A549 treated with Mapracorat at 1 μM for 4 hours (cell line): ENCODE measurements around the gene METTL25B. TPM values are rescaled to one million over a fixed set of nuclear protein-coding genes. Genes with fewer than 3 reads are reported as not detected.

Experiments used
- total RNA-seq: library from RNA; stranded (reverse); fragments of 200-300 nt; extraction: Qiagen RNA extraction; gene quantifications from 5 replicates; pipeline ENCODE4 v1.2.3, GENCODE V29; 2022

The METTL25B gene
- total RNA-seq, result 16.9 to 25.5 TPM (median 23.9 TPM) in 5 replicates

DNA sequence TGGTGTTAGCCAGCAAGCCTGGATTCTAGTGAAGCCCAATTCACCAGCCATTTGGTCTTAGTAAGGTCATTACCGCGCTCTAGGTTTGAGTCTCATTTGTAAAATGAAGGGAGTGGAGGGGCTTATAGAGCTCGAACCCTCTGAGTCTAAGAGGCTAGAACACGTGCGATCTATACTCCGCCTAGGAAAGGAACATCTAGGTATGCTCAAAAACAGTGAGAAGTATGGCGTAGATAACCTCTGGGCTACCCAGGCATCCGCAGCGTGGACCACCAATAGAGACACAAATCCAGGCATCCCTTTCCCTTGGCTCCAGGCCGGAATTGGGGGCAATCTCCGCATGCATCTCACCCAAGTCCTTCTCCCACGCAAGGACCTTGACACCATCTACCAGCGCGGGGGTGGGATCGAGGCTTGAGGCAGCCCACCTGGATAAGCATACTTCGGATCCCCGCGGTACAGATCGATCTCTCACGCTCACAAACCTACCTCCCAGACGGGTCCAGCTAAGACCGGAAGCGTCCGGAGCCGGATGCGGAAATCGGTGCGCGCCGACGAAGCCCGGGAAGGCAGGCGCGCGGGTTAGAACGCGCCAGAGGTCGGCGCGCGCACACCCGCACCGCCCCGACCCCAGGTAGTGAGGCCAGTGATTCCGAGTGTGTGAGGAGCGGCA lies at the start of gene METTL25B:
TSS of gene METTL25B (plus strand) at position 544 of the 673 bp plus-strand sequence. CDS start 636 bp downstream, outside the sequence.

DNA sequence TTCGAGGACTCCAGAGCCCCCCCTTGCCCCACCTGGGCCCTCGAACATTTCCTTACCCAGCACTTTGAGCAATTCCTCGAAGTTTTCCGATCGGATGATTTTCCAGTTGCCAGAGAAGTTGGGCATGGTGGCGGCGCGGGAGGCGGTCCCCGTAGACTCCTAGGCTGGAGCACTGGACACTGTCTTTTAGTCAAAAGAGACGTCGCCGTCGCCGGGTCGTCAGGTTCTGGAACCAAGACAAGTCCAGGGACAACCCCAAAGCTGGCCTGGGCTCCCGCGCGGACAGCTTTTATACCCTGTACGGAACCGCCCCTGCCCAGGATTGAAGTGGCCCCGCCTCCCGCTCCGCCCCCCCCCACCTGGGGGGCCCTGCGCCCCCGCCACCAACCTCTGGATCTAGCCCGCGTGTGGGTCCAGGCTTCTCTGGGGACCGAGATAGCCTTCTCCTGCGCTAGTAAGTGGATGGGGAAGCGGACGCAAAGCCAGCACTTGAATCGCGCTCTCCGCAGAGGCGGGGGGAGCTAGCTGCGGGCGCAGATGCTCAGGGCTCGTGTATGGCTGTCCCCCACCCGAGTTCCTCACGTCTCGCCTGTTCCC lies 22.9 kb upstream of the METTL25B start, which contains the start of gene CRABP2:
TSS of gene CRABP2 (minus strand) at position 263 of the 597 bp plus-strand sequence. CDS start at position 126, 137 bp downstream.

DNA sequence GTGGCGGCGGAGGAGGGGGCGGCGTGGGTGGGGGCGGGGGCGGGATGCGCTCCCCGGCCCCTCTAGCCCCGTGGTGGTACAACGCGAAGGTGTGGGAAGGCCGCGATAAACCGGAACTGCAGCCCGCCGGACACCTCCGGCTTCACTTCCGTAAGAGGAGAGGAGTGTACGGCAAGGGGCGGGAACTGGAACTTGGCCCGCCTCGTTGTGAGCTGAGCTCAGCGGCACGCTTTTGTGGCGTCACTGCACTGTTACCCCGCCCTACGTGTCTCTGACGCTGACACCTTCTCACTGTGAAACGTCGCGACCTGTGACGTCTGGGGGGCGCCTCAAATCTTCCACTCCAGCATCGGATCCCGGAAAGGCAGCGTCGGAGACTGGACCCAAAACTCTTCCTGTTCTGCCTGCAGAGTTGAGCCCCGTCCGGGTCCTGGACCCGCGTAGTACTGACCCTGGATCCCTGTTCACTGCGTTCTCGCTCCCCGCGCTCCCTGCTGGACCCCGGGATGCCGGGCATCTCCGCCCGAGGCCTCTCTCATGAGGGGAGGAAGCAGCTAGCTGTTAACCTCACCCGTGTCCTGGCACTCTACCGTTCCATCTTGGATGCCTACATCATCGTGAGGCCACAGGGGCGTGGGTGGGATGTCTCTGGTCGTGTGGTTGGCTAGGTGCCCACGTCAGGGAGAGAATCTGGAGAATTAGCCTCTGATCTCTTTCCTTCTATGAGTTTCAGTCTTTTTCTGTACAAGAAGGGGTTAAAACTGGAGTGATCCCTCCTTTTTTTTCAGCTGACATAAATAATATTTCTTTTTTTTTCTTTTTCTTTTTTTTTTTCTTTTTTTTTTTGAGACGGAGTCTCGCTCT lies 562 bp downstream of the METTL25B start, which contains the start of gene ISG20L2:
TSS of gene ISG20L2 (minus strand) at position 168 of the 864 bp plus-strand sequence. CDS start 1,114 bp downstream, outside the sequence.

DNA sequence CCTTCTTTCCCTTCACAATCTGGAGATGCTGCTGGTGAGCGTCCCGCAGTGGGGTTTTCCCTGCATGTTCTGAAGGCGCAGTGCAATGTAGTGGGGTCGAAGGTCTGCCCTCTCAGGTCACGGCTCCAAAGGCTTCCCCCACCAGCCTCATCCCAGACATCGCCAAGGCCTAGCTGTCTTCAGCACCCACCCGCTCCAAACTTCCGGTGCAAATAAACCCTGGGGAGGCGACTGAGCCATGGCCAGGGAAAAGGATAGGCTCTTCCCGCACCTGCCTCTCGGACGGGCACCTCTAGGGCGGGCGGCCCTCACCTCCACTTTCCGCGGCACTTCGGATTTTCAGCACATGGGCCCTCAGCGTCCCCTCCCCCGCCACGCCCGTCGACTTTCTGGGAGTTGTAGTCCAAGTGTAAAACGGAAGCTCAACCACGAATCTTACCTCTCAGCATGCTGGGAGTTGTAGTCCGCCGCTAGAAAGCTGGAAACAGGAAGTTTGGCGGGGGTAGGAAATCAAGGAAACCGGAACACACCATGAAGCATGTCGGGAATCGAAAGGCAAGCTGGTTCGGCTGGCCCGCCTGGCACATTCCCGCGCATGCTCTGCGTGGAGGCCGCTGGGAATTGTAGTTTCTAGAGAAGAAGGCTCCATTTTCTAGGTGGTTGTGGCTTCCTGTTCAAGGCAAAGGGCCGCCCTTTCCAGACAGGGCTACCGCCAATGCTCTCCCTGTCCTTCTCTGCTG lies 12.6 kb downstream of the METTL25B start, which contains the start of gene MRPL24:
TSS of gene MRPL24 (minus strand) at position 348 of the 740 bp plus-strand sequence. CDS start 2,384 bp downstream, outside the sequence.

DNA sequence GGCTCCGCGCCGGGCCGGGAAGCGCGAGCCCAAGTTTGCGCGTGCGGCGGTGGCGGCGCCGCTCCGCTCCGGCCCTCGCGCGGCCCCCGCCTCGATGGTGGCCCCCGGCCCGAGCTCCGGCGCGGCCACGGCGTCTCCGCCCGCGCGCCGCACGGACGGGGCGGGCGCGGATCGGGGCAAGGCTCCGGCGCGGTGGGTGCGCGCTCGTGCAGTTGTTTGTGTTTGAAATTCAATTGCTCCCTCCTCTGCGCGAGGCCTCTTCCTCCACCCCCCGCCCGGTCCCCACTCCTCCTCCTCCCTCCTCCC lies 23.1 kb downstream of the METTL25B start, which contains the start of gene HDGF:
TSS of gene HDGF (minus strand) at position 225 of the 306 bp plus-strand sequence. CDS start 246 bp downstream, outside the sequence.

DNA sequence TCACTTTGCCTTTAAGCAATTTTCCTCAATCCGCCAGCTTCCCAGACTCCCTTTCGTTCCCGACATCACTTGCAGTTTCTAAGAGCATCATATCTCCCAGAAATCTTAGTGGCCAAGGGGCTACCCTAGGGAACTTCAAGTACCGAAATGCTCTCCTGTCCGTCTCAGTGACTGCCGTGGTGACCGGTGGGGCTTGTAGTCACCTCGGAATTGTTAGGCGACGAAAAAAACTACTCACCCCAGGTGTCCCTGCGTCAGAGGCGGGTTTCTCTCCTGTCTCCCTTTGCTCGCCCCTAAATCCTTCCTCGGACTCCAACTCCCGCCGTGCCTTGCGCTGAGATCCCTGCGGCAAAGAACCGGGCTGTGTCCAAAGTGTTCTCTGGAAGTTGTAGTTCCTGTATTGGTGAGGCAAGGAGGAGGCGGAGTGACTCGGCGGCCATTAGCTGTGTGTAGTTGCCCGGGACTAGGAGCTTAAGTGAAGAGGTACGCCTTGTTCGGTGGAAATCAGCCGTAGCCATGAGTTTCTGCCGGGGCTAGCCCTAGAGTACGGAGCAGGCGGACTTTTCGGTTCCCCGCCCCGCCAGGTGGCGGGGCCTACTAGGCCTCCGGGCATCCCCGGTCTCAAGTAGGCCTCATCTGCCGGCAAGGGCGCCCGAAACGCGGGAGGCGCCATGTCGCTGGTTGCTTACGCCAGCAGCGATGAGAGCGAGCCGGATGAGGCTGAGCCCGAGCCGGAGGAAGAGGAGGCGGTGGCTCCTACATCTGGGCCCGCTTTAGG lies 39.0 kb downstream of the METTL25B start, which contains the start of gene PRCC:
TSS of gene PRCC (plus strand) at position 435 of the 778 bp plus-strand sequence. CDS start at position 672, 237 bp downstream.

Other genes with a start within 250 kb of the METTL25B start
- gene MEF2D, start 227.7 kb upstream of the METTL25B start, total RNA-seq, result 20.7 to 34.8 TPM (median 28.4 TPM) in 5 replicates
- 12.6 to 20.8 TPM (median 17.0 TPM) in 5 replicates for gene IQGAP3, start 155.9 kb upstream of the METTL25B start, total RNA-seq
- not detected in 5 replicates for gene TTC24, start 148.7 kb upstream of the METTL25B start, total RNA-seq
- 150 to 167 TPM (median 166 TPM) in 5 replicates for gene NAXE, start 136.7 kb upstream of the METTL25B start, total RNA-seq
- gene GPATCH4, start 127.0 kb upstream of the METTL25B start, total RNA-seq, result 57.4 to 85.5 TPM (median 62.9 TPM) in 5 replicates
- gene HAPLN2, start 109.1 kb upstream of the METTL25B start, total RNA-seq, result 0.17 to 0.18 TPM in 2 of 5 replicates, not detected in the others
- gene BCAN, start 86.4 kb upstream of the METTL25B start, total RNA-seq, result 0.12 TPM in 1 of 5 replicates, not detected in the others
- 0.98 to 1.4 TPM (median 1.2 TPM) in 5 replicates for gene NES, start 51.1 kb upstream of the METTL25B start, total RNA-seq
- gene CRABP2, start 22.9 kb upstream of the METTL25B start, total RNA-seq, result 6.6 to 12.8 TPM (median 9.2 TPM) in 5 replicates
- 39.5 to 50.4 TPM (median 42.7 TPM) in 5 replicates for gene ISG20L2, start 297 bp downstream of the METTL25B start, total RNA-seq
- gene MRPL24, start 12.6 kb downstream of the METTL25B start, total RNA-seq, result 180 to 214 TPM (median 184 TPM) in 5 replicates
- gene HDGF, start 23.2 kb downstream of the METTL25B start, total RNA-seq, result 429 to 447 TPM (median 435 TPM) in 5 replicates
- gene PRCC, start 39.1 kb downstream of the METTL25B start, total RNA-seq, result 67.3 to 76.8 TPM (median 72.9 TPM) in 5 replicates
- gene SH2D2A, start 88.4 kb downstream of the METTL25B start, total RNA-seq, result 2.4 to 4.2 TPM (median 3.4 TPM) in 5 replicates
- not detected in 5 replicates for gene INSRR, start 130.6 kb downstream of the METTL25B start, total RNA-seq
- gene NTRK1, start 132.4 kb downstream of the METTL25B start, total RNA-seq, result 0.08 to 0.18 TPM (median 0.13 TPM) in 3 of 5 replicates, not detected in the others
- gene PEAR1, start 165.2 kb downstream of the METTL25B start, total RNA-seq, result 6.3 to 8.1 TPM (median 7.2 TPM) in 5 replicates
- gene LRRC71, start 192.2 kb downstream of the METTL25B start, total RNA-seq, result 0.14 to 0.33 TPM (median 0.18 TPM) in 4 of 5 replicates, not detected in the other